Natural killer cell (primary cell): ENCODE data around the gene DOK6. TPM values are rescaled to one million over a fixed set of nuclear protein-coding genes. Genes with fewer than 3 reads are reported as not detected.

Source experiments
- ATAC-seq, 3 donors: fragments of 150-1000 bp in 2 of 3; fragments of 200-7000 bp in 1 of 3; cut with Tn5 transposase; 1 replicate in 1 of 3; 2 replicates in 2 of 3; pipeline ENCODE4 v1.10.0; 2021; ENCODE audit warnings: mild to moderate bottlenecking in 2 of 3, moderate library complexity in 2 of 3
- DNase-seq, 2 donors: peaks; one replicate each; pipeline versions ENCODE4 v3.0.0 to v3.0.0-alpha.2; 2013 to 2021; ENCODE audit warnings: mixed read lengths in 1 of 2
- H3K27ac ChIP-seq: one replicate; pipeline ENCODE4 v1.5.1; 2013; ENCODE audit warnings: mild to moderate bottlenecking, low read length
- H3K27me3 ChIP-seq: one replicate; pipeline ENCODE4 v1.6.1; 2013; ENCODE audit warnings: low read length; ENCODE audit not compliant: control insufficient read depth, insufficient read depth
- H3K36me3 ChIP-seq: one replicate; pipeline ENCODE4 v1.6.1; 2013; ENCODE audit warnings: low read length; ENCODE audit not compliant: control insufficient read depth, insufficient read depth
- H3K4me1 ChIP-seq: one replicate; pipeline ENCODE4 v1.6.1; 2013; ENCODE audit warnings: low read length; ENCODE audit not compliant: control insufficient read depth, insufficient read depth
- H3K4me3 ChIP-seq: one replicate; pipeline ENCODE4 v1.5.1; 2013; ENCODE audit warnings: low read length
- H3K9me3 ChIP-seq: one replicate; pipeline ENCODE4 v1.6.1; 2013; ENCODE audit warnings: low read length; ENCODE audit not compliant: control insufficient read depth, insufficient read depth
- H3K27ac Mint-ChIP-seq, 2 donors: one replicate each; pipeline ENCODE4 v1.8.0; 2022; ENCODE audit warnings: mild to moderate bottlenecking in 2 of 2, mixed read lengths in 2 of 2, moderate library complexity in 1 of 2
- H3K27me3 Mint-ChIP-seq, 2 donors: one replicate each; pipeline ENCODE4 v1.8.0; 2022; ENCODE audit warnings: low read depth in 2 of 2, mixed read lengths in 2 of 2
- H3K36me3 Mint-ChIP-seq: one replicate; pipeline ENCODE4 v1.8.0; 2022; ENCODE audit warnings: mixed read lengths
- H3K4me1 Mint-ChIP-seq, 2 donors: one replicate each; pipeline ENCODE4 v1.8.0; 2022; ENCODE audit warnings: mixed read lengths in 2 of 2
- H3K4me3 Mint-ChIP-seq: one replicate; pipeline ENCODE4 v1.8.0; 2022; ENCODE audit warnings: mild to moderate bottlenecking, moderate library complexity, mixed read lengths
- H3K9me3 Mint-ChIP-seq, 2 donors: one replicate each; pipeline ENCODE4 v1.8.0; 2022; ENCODE audit warnings: mixed read lengths in 2 of 2
- WGBS: methylation state at CpG from one replicate; pipeline ENCODE4 v1.1.7; 2013; ENCODE audit warnings: missing lambda C conversion rate; ENCODE audit not compliant: insufficient coverage; 5-methylcytosine and 5-hydroxymethylcytosine counted together
- intact Hi-C: fragments of 100-400 bp; cut with micrococcal nuclease; formaldehyde crosslinking; loops from one replicate; pipeline ENCODE4 v1.14.2; 2022
- total RNA-seq, 4 donors: library from RNA; stranded (reverse); fragments of 120-200 nt in 1 of 4; gene quantifications; one replicate each; pipeline versions ENCODE4 v1.2.3 to v1.2.4, GENCODE V29; 2013 to 2022
- TF ChIP-seq, protein P1 (sequence below): fragments of 200-600 bp; IDR thresholded peaks from one replicate; pipeline ENCODE4 v1.8.0; 2022; ENCODE audit warnings: antibody characterized with exemption

DOK6 gene
- total RNA-seq, 3 donors from 2014 or later (not counting 1 experiment from before 2014, with no cell fraction given), result 0.02 TPM; not detected in 2

DNA sequence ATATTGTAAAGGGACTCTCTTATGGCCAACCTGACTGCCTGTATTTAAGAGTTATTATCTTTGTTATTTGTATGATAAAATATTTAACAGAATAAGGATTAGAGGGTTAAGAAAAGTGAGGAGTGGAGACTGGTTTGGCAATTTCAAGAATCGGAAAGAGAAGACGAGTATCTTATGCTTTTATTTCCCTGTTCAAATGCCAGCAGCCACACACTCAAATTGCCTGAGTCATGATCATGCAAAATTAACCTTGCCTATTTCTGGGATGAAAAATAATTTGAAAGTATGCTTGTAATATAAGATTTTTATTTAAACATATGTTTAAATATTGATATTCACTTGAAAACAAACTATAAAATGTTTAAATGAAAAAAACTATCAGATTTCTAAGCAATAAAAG, 358.4 kb downstream of the DOK6 start:
- intact Hi-C loops, result no loop called here
- H3K27ac Mint-ChIP-seq, result no peak overlapping the region
- no peaks in the 10 kb centered on the region for H3K27me3 Mint-ChIP-seq
- no peaks in the 10 kb centered on the region for H3K9me3 ChIP-seq
- H3K4me1 ChIP-seq, result no peaks in the 10 kb centered on the region
- TF ChIP-seq, protein P1, sequence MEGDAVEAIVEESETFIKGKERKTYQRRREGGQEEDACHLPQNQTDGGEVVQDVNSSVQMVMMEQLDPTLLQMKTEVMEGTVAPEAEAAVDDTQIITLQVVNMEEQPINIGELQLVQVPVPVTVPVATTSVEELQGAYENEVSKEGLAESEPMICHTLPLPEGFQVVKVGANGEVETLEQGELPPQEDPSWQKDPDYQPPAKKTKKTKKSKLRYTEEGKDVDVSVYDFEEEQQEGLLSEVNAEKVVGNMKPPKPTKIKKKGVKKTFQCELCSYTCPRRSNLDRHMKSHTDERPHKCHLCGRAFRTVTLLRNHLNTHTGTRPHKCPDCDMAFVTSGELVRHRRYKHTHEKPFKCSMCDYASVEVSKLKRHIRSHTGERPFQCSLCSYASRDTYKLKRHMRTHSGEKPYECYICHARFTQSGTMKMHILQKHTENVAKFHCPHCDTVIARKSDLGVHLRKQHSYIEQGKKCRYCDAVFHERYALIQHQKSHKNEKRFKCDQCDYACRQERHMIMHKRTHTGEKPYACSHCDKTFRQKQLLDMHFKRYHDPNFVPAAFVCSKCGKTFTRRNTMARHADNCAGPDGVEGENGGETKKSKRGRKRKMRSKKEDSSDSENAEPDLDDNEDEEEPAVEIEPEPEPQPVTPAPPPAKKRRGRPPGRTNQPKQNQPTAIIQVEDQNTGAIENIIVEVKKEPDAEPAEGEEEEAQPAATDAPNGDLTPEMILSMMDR, result no peak
- no peaks in the 10 kb centered on the region for H3K9me3 Mint-ChIP-seq
- H3K4me1 Mint-ChIP-seq, result peaks cover 9 to 11% of the 10 kb centered on the region in 2 donors
- DNase-seq, result no peak
- H3K36me3 ChIP-seq, result no peaks in the 10 kb centered on the region
- 93% methylated on average over 2 of the region's 2 CpGs for WGBS
- no peak overlapping the region for H3K4me3 ChIP-seq
- H3K27ac ChIP-seq, result no peak overlapping the region
- ATAC-seq, result no peak
- peaks cover 7% of the 10 kb centered on the region for H3K36me3 Mint-ChIP-seq
- H3K4me3 Mint-ChIP-seq, result no peak overlapping the region
- H3K27me3 ChIP-seq, result no peaks in the 10 kb centered on the region

DNA sequence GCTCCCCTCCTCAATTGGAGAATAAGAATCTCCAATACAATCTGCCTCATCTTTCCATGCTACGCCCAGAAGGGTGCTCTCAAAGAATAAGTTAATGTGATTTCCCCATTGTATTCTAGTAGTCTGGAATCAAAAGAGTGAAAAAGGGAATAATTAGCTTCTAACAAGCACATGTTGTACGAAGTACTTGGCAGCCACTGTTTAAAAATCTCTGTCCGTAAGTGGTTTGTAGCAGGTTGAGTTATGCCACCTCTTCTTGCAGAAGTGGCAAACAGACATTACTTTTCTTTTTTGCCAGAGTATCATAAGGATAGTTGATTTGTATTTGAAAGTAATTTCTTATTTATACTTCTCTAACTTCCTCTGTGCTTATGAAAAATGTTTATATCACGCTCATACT, 362.3 kb downstream of the DOK6 start:
- Mint-ChIP-seq H3K27me3 (no peaks in the 10 kb centered on the region), H3K9me3 (no peaks in the 10 kb centered on the region), H3K36me3 (peaks cover 7% of the 10 kb centered on the region), H3K27ac (no peak overlapping the region), H3K4me1 (no peaks in the 10 kb centered on the region), H3K4me3 (no peak overlapping the region)
- WGBS, result 30% methylated on average over 2 of the region's 4 CpGs
- no peaks in the 10 kb centered on the region for H3K4me1 ChIP-seq
- ATAC-seq (no peak), DNase-seq (no peak)
- no peaks in the 10 kb centered on the region for H3K36me3 ChIP-seq
- TF ChIP-seq, protein P1, result no peak
- no peak overlapping the region for H3K4me3 ChIP-seq
- H3K27me3 ChIP-seq, result no peaks in the 10 kb centered on the region
- no peak overlapping the region for H3K27ac ChIP-seq
- intact Hi-C loops, result no loop called here
- H3K9me3 ChIP-seq, result no peaks in the 10 kb centered on the region

DNA sequence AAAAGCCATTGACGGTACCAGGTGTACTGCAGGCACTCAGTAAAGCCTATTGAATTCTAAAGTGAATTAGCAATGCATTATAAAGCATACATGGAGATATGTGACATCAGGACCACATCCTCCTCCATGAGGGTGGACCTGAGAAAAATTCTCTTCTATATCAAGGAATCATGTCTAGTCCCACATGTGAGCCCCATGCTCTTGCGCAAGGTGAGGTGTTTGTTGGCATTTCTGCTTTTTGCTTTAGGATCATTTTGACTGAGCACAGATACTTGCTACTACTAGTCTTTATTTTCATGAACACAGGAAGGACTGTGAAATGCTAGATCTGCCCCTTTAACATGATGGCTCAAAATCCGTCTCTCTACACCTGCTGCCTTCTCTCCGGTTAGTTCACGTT, 363.1 kb downstream of the DOK6 start:
- Mint-ChIP-seq H3K27ac (no peak overlapping the region), H3K9me3 (no peaks in the 10 kb centered on the region), H3K4me1 (no peaks in the 10 kb centered on the region), H3K36me3 (peaks cover 12% of the 10 kb centered on the region), H3K27me3 (no peaks in the 10 kb centered on the region), H3K4me3 (no peak overlapping the region)
- H3K36me3 ChIP-seq, result no peaks in the 10 kb centered on the region
- intact Hi-C loops, result no loop called here
- TF ChIP-seq, protein P1, result no peak
- no peak for ATAC-seq
- 99% methylated on average over 5 of the region's 5 CpGs for WGBS
- no peak overlapping the region for H3K27ac ChIP-seq
- H3K4me3 ChIP-seq, result no peak overlapping the region
- H3K4me1 ChIP-seq, result no peaks in the 10 kb centered on the region
- no peaks in the 10 kb centered on the region for H3K27me3 ChIP-seq
- no peak for DNase-seq
- no peaks in the 10 kb centered on the region for H3K9me3 ChIP-seq

DNA sequence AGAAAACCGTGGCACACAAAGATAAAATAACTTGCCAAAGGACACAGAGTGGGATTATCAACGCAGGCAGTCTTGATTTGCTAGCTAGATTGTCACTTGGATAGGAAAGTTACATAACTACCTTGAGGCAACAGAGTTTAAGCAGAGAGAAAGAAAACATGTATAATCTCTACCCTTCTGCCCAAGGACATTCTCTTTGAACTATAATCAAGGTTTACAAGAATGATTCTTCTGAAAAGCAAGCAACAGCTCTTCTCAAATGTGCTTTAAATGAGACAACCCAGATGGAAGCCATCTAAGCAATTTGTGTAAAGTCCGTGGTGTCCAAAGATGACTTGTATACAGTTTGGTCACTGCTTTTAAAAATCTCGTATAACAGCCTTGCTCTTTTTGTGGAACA, 369.6 kb downstream of the DOK6 start:
- TF ChIP-seq, protein P1, result no peak
- H3K4me3 Mint-ChIP-seq, result no peak overlapping the region
- 90% methylated on average over 4 of the region's 4 CpGs for WGBS
- peaks cover 5% of the 10 kb centered on the region for H3K36me3 Mint-ChIP-seq
- no peaks in the 10 kb centered on the region for H3K27me3 Mint-ChIP-seq
- no peaks in the 10 kb centered on the region for H3K36me3 ChIP-seq
- DNase-seq (no peak), ATAC-seq (no peak)
- no peak overlapping the region for H3K27ac ChIP-seq
- H3K9me3 ChIP-seq, result no peaks in the 10 kb centered on the region
- no peak overlapping the region for H3K4me3 ChIP-seq
- H3K27me3 ChIP-seq, result no peaks in the 10 kb centered on the region
- intact Hi-C loops, result no loop called here
- H3K4me1 ChIP-seq, result no peaks in the 10 kb centered on the region
- H3K27ac Mint-ChIP-seq, result peak overlapping the region in 1 of 2 donors; percentile 5
- no peaks in the 10 kb centered on the region for H3K9me3 Mint-ChIP-seq
- peaks cover 19 to 27% of the 10 kb centered on the region in 2 donors for H3K4me1 Mint-ChIP-seq
